Effector memory CD4-positive, alpha-beta T cell (primary cell): ENCODE results near the gene UBE2E2.

Source experiments
- DNase-seq, 3 donors: peaks; one replicate each; pipeline ENCODE4 v3.0.0-alpha.2; 2020
- H3K27ac ChIP-seq: 2 replicates; pipeline ENCODE4 v1.7.0; 2013; ENCODE audit warnings: mild to moderate bottlenecking, low read length, moderate library complexity; ENCODE audit not compliant: insufficient read depth, poor library complexity, severe bottlenecking
- H3K27me3 ChIP-seq: replicated peaks from 2 replicates; pipeline ENCODE4 v1.7.0; 2013; ENCODE audit warnings: mild to moderate bottlenecking, low read length; ENCODE audit not compliant: insufficient read depth, control insufficient read depth, poor library complexity, severe bottlenecking
- H3K36me3 ChIP-seq: 2 replicates; pipeline ENCODE4 v1.7.0; 2013; ENCODE audit warnings: mild to moderate bottlenecking, low read length, moderate library complexity; ENCODE audit not compliant: control insufficient read depth, insufficient read depth
- H3K4me1 ChIP-seq: 2 replicates; pipeline ENCODE4 v1.7.0; 2013; ENCODE audit warnings: low read length, mild to moderate bottlenecking; ENCODE audit not compliant: control insufficient read depth, insufficient read depth, poor library complexity, severe bottlenecking
- H3K4me3 ChIP-seq: 2 replicates; pipeline ENCODE4 v1.7.0; 2013; ENCODE audit warnings: low read length, low read depth, mild to moderate bottlenecking; ENCODE audit not compliant: insufficient read depth, poor library complexity, severe bottlenecking
- H3K9me3 ChIP-seq: 2 replicates; pipeline ENCODE4 v1.7.0; 2013; ENCODE audit warnings: mild to moderate bottlenecking, low read length, moderate library complexity; ENCODE audit not compliant: control insufficient read depth

Gene UBE2E2

DNA sequence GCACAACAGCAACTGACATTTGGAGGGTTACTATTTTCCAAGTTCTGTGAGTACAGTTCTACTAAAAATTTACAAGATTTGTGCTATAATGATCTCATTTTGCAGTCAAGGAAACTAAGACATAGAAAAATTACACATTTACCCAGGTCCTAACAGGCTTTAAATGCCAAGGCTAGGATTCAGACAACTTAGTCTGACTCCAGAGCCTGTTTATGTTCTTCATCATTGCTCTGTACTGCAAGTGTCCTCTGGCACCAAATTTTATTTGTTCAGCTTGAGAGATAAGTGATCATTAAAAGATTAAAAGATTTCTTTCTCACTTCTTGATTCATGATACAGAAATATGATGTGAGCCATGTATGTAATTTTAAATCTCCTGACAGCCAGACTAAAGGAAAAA is 290.8 kb downstream of the UBE2E2 start:
- Histone ChIP-seq H3K36me3 (no peaks in the 10 kb centered on the region), H3K27ac (no peak overlapping the region), H3K4me3 (no peak overlapping the region), H3K9me3 (no peaks in the 10 kb centered on the region), H3K27me3 (no peaks in the 10 kb centered on the region), H3K4me1 (no peaks in the 10 kb centered on the region)
- DNase-seq = no peak

DNA sequence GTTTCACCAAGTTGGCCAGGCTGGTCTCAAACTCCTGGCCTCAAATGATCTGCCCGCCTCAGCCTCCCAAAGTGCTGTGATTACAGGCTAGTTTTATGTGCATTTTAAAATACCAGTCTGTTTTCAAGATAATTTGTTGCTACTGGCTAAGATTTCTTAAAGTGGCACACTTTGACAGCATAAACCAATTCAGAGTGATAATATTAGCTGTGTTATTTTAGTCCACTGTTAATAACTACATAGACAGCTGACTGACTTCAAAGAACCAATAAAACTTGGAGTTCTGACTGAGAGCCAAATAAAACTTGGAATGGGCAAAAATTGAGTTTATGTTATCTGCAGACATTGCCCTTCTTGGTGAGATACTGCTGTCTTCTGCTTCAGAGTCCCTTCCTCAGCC is 291.8 kb downstream of the UBE2E2 start:
- Histone ChIP-seq H3K4me1 (no peaks in the 10 kb centered on the region), H3K9me3 (no peaks in the 10 kb centered on the region), H3K4me3 (no peak overlapping the region), H3K36me3 (no peaks in the 10 kb centered on the region), H3K27ac (no peak overlapping the region), H3K27me3 (no peaks in the 10 kb centered on the region)
- no peak for DNase-seq

DNA sequence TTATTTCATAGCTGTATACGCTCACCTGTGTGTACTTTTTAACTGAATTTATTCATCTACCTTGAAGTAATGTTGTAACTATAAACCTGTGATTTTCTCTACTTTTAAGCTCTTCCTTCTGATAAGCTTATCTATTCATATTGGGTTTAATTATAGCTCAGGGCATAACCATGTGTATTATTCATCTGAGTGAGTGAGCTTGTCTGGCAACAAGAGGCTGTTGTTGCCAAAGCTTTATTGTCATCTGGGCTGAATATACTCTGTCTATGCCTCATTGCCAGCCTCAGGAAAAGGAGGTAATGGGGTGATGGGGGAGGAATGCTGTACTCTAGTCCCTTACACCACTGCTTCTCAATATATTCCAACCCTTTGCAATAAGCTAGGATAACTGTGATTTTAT is 292.4 kb downstream of the UBE2E2 start:
- H3K9me3 ChIP-seq = no peaks in the 10 kb centered on the region
- H3K27me3 ChIP-seq = no peaks in the 10 kb centered on the region
- H3K27ac ChIP-seq = no peak overlapping the region
- no peaks in the 10 kb centered on the region for H3K4me1 ChIP-seq
- no peaks in the 10 kb centered on the region for H3K36me3 ChIP-seq
- no peak overlapping the region for H3K4me3 ChIP-seq
- DNase-seq = no peak

DNA sequence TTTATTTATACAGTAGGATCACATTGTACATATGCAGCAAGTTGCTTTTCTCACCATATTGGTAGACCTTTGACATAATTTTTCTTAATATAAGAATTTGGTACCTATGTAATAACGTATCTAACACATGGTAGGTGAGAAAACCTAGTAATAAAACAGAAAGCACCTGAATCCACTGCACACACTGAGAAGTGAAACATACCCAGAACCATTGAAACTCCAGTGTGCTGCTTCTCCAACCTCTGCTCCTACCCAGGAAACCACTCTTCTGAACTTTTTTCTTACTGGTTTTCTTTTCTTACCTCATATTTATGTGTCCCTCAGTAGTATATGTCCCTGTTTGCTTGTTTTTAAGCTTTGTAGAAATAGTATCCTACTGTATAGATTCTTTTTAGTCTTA is 293.0 kb downstream of the UBE2E2 start:
- no peak overlapping the region for H3K4me3 ChIP-seq
- no peak for DNase-seq
- no peak overlapping the region for H3K27ac ChIP-seq
- H3K27me3 ChIP-seq = no peaks in the 10 kb centered on the region
- H3K36me3 ChIP-seq = no peaks in the 10 kb centered on the region
- H3K9me3 ChIP-seq = no peaks in the 10 kb centered on the region
- H3K4me1 ChIP-seq = no peaks in the 10 kb centered on the region

DNA sequence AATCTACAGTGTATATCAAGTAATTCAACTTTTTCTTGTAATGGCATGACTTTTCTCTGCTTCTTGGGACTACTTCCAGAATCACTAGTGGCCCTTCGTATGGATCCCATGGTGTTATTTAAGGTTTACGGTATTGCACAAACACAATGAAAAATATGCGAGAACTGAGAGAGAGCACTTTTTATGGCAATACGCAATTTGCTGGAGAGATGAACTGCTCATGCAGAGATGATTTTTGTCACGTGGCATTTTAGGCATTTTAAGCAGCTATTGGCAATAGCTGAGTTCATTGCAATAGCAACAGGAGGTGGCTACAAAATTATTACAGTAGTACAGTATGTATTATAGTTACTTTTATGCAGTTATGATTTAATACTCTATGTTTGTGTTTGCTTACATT is 294.0 kb downstream of the UBE2E2 start:
- no peaks in the 10 kb centered on the region for H3K36me3 ChIP-seq
- no peak for DNase-seq
- no peaks in the 10 kb centered on the region for H3K4me1 ChIP-seq
- no peaks in the 10 kb centered on the region for H3K27me3 ChIP-seq
- no peak overlapping the region for H3K4me3 ChIP-seq
- no peaks in the 10 kb centered on the region for H3K9me3 ChIP-seq
- no peak overlapping the region for H3K27ac ChIP-seq

DNA sequence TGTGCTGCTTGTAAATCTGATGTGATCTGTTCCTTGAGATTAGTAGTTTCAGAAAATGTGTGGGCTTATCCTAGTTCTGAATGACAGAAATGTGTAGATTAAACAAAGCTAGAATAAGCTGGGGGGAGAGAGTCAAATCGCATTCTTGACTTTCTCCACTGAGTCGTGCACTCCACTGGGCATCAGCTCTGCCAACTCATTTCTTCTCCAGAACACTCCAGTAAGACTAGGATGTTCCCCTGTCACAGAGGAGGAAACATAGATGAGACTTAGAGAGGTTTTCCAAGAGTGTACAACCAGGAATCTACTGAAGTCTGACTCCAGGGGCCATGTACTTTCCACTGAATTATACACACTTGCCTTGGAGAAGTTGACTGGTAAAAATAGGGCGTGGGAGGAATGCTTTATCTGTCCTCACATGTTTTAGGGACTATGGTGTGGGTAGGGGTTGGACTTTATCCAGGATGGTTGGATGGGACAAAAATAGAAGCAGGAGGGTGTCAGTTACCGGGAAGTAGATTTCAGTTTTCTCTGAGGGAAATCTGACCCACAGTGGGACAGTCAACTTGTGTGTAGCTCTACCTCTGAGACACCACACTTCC is 298.2 kb downstream of the UBE2E2 start:
- H3K4me3 ChIP-seq = no peak overlapping the region
- no peaks in the 10 kb centered on the region for H3K9me3 ChIP-seq
- no peak for DNase-seq
- no peak overlapping the region for H3K27ac ChIP-seq
- H3K36me3 ChIP-seq = no peaks in the 10 kb centered on the region
- H3K4me1 ChIP-seq = no peaks in the 10 kb centered on the region
- H3K27me3 ChIP-seq = no peaks in the 10 kb centered on the region

DNA sequence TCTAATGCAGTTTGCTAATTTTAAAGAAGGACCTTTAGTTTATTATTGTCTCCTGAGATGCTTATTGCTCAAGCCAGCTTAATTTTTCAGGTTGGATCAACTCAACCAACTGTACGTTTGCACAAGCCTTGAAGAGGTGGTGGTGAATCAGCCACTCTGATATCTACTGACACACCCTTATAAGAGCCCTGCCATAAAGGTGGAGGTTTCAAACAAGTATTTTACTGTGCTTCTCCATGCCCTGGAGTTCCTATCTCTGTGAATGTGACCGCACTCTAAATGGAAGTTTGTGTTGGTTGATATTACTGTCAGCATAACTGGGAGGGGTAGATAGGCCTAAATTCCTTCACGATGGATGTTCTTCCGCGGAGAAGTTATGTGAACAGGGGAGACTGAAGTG is 305.3 kb downstream of the UBE2E2 start:
- DNase-seq = no peak
- H3K36me3 ChIP-seq = no peaks in the 10 kb centered on the region
- H3K27me3 ChIP-seq = no peaks in the 10 kb centered on the region
- no peak overlapping the region for H3K27ac ChIP-seq
- H3K9me3 ChIP-seq = no peaks in the 10 kb centered on the region
- H3K4me1 ChIP-seq = no peaks in the 10 kb centered on the region
- H3K4me3 ChIP-seq = no peak overlapping the region

DNA sequence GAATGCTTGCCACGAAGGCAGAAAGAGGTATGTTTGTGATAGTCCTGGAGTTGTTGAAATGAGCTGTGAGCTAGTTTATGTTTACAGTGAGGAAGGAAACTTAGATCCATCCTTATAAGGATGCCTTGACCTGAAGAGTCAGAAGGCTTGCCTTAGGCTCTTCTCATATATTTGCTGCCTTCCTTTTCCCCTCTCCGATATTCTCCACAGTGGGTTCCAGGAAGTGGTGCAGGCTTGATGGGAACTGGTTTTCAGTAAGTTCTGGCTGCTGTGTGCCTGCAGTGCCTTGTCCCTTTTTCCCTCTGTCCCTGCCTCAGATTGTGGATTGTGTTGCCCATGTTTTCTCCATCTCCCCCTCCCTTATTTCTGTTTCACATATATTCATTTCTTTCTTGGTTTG is 315.3 kb downstream of the UBE2E2 start:
- no peak overlapping the region for H3K4me3 ChIP-seq
- no peaks in the 10 kb centered on the region for H3K9me3 ChIP-seq
- no peaks in the 10 kb centered on the region for H3K27me3 ChIP-seq
- H3K27ac ChIP-seq = no peak overlapping the region
- DNase-seq = no peak
- H3K4me1 ChIP-seq = no peaks in the 10 kb centered on the region
- H3K36me3 ChIP-seq = no peaks in the 10 kb centered on the region

DNA sequence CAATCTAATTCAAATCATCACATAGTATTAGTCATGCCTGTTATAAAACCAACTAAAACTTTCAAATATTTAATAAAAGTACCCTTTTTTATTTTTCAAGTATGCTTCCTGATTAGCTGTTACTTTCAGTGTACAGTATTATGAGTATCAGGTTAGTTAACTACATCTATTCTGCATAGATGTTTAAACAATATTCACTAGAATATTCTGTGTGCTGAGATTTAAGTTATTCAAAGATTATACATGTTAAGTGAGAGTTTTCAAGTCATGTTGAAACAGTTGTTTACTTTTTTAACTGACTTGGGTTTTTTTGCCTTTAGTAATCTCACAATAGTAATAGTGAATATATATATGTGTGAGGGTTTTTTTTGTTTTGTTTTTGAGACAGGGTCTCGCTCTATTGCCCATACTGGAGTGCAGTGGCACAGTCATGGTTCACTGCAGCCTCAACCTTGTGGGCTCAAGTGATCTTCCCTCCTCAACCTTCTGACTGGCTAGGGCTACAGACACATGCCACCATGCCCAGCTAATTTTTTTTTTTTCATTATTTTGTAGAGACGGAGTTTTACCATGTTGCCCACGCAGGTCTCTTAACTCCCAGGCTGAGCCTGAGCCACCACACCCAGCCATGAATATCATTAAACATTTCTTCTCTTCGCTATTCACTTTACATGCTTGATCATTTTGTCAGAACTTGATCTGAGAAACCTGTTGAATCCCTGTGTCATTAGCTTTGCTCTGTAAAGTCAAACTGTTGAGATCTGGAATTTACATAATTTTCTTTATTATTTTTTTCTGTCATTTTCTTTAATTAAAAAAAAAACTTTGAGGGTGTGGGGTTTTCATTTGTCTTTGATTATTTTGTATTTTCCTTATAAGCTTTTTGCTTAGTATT is 316.4 kb downstream of the UBE2E2 start:
- H3K9me3 ChIP-seq = no peaks in the 10 kb centered on the region
- H3K27ac ChIP-seq = no peak overlapping the region
- H3K4me3 ChIP-seq = no peak overlapping the region
- no peaks in the 10 kb centered on the region for H3K4me1 ChIP-seq
- H3K27me3 ChIP-seq = no peaks in the 10 kb centered on the region
- H3K36me3 ChIP-seq = no peaks in the 10 kb centered on the region
- DNase-seq = no peak

DNA sequence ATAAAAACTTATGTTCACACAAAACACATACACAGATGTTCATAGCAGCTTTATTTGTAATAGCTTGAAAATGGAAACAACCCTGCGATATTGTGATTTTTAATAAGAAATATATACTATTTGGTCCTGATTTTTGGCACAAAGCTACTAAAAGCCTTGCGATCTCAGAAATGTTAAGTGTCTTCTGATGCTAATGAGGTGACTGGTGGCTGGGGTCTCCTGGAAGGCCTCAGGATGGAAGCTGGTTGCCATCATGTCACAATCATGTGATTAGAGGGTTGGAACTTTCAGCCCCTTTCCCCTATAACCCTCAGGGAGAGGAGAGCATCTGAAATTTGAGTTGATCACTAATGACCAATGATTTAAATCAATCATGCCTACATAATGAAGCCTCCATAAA is 324.2 kb downstream of the UBE2E2 start:
- Histone ChIP-seq H3K27me3 (no peaks in the 10 kb centered on the region), H3K9me3 (no peaks in the 10 kb centered on the region), H3K36me3 (no peaks in the 10 kb centered on the region), H3K4me3 (no peak overlapping the region), H3K4me1 (no peaks in the 10 kb centered on the region), H3K27ac (no peak overlapping the region)
- no peak for DNase-seq
